NCI-H446 (cell line): ENCODE measurements around the gene PBOV1.

Source experiments
- DNase-seq, 2 experiments: peaks; one replicate each; lab custom pipeline; 2025; lab: John Stamatoyannopoulos, UW

Gene PBOV1

GRCh38 chr6:138204792-138205384 is 13.4 kb downstream of the PBOV1 start:
- no peak for DNase-seq

- no peak for DNase-seq
These were observed 14.0 kb downstream of the PBOV1 start for GRCh38 chr6:138204303-138204702.

DNA sequence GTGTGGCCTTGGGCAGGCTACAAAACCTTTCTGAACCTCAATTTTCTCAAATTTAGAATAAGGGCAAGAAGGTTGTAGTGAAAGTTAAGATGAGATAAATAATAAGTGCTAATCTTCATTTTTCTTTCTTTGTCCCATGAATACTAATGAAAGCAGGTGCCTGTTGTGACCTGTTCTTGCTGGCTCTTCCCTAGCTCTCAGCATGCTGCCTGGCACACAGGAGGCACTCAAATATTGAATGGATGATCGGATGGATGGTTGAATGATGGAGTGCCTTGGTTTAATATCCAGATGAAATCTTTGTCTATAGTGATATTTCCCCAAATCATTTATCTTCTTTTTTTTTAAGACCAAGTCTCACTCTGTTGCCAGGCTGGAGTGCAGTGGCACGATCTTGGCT is 15.0 kb downstream of the PBOV1 start:
- peak in 1 of 2 experiments; percentile 23 for DNase-seq

DNA sequence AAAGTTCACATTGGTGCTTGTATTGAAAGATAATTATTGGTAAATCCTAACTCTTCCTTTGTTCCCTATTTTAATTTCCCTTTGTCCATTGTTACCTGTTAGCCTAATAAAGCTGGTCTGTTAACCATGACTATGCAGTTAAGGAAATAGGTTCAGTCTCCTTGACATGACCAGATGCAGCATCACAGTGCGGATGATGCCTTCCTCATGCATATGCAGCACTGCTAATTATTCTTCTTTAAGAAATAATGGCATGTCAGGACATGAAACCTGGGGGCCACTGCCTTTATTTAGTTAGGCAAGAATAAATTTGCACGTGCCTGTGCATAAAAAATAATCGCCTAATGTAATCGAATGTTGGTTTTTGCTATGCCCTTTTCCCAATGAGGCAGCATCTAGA is 16.5 kb downstream of the PBOV1 start:
- no peak for DNase-seq

GRCh38 chr6:138198430-138199091 is 19.7 kb downstream of the PBOV1 start:
- no peak for DNase-seq

GRCh38 chr6:138197570-138197969 is 20.7 kb downstream of the PBOV1 start:
- DNase-seq, result no peak

DNA sequence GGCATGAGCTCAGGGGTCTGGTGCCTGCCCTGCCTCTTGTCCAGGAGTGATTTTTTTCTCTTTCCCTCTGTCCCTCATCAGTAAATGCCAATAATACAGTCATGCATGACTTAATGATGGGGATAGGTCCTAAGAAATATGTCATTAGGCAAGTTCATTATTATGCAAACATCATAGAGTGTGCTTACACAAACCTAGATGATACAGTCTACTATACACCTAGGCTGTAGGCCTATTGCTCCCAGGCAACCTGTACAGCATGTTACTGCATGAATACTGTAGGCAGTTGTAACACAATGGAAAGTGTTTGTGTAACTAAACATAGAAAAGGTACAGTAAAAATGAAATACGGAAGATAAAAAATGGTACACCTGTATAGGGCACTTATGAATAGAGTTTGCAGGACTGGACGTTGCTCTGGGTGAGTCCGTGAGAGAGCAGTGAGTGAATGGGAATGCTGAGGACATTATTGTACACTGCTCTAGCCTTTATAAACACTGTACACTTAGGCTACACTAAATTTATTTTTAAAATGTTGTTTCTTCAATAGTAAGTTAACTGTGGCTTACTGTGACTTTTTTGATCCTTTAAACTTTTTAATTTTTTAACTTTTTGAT is 22.1 kb downstream of the PBOV1 start:
- DNase-seq, result no peak

- DNase-seq, result peak in 1 of 2 experiments; percentile 57
These were observed 24.0 kb downstream of the PBOV1 start for GRCh38 chr6:138194287-138194686.

- DNase-seq, result no peak
These were observed 29.9 kb downstream of the PBOV1 start for GRCh38 chr6:138188278-138188941.

- no peak for DNase-seq
These were observed 31.1 kb downstream of the PBOV1 start for GRCh38 chr6:138187156-138187555.

DNA sequence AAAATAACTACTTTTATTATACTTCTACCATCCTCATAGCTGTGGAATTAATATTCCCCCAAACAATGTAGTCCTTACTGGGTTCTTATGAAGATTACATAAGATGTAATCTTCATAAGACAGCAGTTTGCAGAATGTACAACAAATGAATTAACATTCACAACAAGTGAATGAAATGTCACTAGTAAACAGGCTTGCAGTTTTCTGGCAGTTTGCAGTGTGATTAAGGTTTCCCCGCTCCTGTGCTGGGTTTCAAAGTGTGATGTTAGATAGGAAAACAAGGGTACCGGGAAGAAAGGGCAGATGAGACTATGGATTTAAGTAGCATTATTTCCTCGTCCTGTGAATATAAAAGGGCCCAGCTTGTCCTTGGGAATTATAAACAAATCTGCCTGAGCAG is 34.1 kb downstream of the PBOV1 start:
- no peak for DNase-seq

- no peak for DNase-seq
These were observed 34.5 kb downstream of the PBOV1 start for GRCh38 chr6:138183790-138184134.

DNA sequence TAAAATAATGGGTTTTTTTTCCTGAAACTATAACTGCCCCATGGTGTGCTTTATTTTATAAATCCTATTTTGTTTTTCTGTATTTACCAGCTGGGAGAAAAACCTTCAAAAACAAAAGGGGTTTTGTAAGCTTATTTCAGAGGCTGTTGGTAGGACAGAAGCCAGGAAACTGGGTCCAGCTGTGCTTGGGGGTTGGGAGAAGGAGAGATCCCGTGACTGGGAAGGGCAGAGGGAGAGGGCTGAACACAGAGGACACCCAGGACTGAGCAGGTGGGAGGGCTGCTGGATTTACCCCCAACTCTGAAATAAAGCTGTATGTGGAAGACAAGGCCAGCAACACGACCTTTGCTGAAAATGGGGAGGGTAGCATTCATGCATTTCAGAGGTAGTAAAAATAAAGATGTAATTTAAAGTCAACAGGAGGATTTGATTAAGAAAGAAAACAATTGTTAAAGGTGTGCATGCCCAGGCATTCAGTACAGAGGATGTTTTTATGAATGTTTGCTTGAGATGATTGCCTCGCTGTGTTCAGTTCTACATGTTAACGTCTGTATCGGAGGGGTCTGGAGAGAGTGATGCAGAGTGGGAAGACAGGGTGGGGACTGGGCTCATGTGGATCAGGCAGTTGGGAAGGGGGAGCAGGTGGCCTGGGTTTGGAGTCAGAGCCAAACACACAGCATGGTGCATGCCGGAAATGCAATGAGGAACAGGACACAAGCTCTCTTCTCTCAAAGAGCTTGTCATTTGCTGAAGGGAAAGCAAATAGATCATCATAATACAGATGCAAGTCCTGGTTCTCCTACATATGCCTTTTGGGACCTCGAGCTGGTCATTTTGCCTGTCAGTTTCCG is 35.1 kb downstream of the PBOV1 start:
- DNase-seq, result no peak

- DNase-seq, result no peak
These were observed 41.5 kb downstream of the PBOV1 start for GRCh38 chr6:138176652-138177232.

GRCh38 chr6:138175596-138175995 is 42.7 kb downstream of the PBOV1 start:
- DNase-seq, result no peak
